RPMI7951 (cell line): Measurements from ENCODE around the gene THAP10. TPM values are rescaled to one million over a fixed set of nuclear protein-coding genes. Genes with fewer than 3 reads are reported as not detected.
"Not testable (repeated sequence)": the region's sequence is repeated elsewhere in the genome, so short reads cannot be mapped to it uniquely, and the experiment has no call there.

Source experiments
- DNase-seq: peaks from one replicate; pipeline ENCODE4 v3.0.0-alpha.2; 2012; ENCODE audit warnings: low read depth
- total RNA-seq: library from RNA; depleted of rRNA; stranded (reverse); fragments of >200 nt; shearing (Covaris generic); gene quantifications from 2 replicates; pipeline ENCODE4 v1.2.3, GENCODE V29; 2014

THAP10 gene
- total RNA-seq, 1 experiment from 2014 or later = 8.4 TPM

DNA sequence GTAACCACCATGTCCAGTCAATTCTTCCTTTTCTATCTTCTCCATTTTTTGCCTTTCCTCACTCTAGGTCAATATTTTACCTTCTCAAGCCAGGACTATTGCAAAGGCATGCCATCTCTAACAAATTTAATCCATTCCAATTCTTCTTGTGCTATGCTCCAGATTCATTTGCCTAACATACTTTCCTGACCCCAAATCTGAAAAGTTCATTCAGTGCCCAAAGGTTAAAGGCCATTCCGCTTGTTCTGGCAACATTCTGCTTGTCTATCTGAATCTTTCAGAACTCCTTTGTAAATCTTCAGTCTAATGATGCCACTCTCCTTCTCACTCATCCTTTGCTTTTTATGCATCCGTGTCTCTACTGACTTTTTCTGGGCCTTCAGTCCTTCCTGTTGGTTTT, 15.6 kb downstream of the THAP10 start:
- no peak for DNase-seq

DNA sequence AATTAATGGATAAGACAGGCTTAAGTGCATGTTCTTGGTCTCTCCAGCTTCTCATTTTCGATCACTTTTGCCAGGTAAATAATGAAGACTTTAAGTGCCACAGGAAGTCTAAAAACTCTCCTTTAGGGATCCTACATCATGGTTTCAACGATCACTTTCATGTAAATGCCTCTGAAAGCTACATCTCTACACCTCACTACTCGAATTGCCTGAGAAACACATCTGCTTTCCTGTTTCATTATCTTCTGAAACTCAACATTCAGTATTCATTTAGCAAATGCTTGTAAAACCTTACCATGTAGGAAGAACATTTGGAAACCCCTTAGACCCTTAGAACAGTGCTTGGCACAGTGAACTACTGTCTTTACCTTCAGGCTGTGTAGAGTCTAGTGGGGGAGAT, 16.2 kb downstream of the THAP10 start:
- no peak for DNase-seq

DNA sequence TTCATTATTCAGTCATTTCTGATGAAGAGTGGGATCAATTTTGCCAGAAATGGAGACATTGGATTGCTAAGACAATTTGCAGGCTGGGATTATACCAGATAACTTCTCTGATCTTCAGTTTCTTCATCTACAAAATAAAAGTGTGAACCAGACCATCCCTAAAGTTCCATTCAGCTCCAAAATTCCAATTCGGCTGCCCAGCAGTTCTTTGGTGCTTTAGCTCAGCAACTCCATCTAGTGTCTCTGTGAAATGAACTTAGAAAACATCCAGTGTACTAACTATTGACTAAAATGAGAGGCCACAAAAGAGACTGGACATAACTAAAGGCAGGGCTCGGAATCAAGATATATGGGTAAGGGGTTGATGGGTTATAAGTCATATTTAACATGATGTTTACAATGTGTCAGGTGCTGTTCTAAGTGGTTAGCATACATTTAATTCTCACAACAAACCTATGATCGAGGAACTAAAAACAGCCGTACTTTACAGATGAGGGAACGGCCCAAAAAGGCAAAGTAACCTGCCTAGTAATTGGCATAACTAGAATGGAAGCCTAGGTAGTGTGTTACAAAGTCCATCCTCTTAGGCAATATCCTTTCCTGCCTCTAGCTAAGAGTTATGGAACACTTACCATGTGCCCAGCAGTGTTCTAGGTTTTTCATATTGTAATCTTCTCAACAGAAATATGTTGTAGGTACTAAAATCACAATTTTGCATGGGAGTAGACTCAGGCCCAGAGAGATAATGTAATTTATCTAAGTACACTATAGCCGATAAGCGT, 17.0 kb downstream of the THAP10 start:
- DNase-seq = peak; percentile 58

DNA sequence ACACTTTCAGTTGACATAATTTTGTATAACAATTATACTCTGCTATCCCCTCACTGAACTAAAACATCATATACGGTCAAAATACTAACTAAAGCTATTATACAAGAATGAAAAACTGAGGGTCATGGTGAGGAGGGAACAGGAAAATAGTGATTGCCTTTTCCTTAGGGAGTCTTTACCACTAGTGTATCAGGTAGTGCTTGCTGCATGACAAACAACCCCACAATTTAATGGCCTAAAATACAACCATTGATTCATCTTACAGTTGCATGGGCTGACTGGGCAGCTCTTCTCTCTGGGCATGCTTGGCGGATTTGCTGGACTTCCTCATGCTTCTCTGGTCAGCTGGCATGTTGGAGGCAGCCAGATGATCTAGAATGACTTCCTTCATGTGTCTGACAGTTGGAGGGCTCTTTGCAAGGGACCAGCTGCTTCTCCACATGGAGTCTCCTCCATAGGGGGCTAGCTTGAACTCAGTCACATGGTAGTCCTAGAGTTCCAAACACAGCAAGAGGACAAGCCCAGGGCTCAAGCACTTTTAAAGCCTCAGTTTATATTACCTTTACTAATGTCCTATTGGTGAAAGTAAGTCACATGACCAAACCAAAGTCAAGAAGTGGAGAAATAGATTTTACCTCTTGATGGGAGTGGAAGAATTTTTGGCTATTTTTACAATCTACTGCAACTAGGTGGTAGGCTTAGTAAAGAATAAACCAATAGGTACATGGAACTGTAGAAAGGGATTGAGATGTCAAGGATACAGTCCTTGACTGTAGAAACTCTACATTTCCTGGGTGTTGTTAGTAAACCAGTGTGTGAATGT, 18.8 kb downstream of the THAP10 start:
- no peak for DNase-seq

DNA sequence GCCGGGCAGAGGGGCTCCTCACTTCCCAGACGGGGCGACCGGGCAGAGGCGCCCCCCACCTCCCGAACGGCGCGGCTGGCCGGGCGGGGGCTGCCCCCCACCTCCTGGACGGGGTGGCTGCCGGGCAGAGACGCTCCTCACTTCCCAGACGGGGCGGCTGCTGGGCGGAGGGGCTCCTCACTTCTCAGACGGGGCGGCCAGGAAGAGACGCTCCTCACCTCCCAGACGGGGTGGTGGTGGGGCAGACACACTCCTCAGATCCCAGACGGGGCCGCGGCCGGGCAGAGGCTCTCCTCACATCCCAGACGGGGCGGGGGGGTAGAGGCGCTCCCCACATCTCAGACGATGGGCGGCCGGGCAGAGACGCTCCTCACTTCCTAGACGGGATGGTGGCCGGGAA, 20.7 kb downstream of the THAP10 start:
- not testable (repeated sequence) for DNase-seq

DNA sequence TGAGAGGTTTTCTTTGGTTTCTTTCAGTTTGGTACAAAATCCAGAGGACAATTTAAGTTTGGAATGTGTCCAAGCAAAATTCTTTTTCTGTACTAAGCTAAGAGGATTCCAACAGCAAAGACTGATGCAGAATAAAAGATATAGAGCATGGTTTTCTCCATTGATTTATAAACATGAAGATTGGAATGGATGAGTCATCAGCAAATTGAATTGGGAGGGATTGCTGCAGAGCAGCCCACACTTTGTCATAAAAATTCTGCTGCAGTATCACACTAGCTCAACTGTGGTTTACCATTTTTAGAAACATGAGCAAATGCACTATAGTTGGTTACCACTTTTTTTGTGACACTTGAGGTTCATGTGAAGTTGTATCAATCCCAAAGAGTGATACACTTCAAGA, 22.2 kb downstream of the THAP10 start:
- peak; percentile 73 for DNase-seq

DNA sequence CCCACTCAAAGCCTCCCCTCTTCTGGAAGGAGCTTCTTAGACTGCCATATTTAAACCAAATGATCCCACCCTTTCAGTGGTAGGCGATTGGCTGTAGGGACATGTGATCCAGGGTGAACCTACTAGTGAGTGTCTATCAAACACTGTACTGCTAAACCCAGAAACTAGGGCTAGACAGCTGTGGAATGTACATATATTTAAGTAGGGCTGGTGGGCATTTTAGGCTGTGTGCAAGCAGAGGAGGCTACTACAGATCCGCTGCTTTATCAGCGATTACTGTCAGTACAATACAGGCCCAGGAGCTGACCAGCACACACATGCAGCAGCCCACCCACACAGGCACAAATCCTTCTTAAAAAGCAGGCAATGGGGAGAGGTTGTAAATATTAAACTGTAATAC, 22.9 kb downstream of the THAP10 start:
- no peak for DNase-seq

DNA sequence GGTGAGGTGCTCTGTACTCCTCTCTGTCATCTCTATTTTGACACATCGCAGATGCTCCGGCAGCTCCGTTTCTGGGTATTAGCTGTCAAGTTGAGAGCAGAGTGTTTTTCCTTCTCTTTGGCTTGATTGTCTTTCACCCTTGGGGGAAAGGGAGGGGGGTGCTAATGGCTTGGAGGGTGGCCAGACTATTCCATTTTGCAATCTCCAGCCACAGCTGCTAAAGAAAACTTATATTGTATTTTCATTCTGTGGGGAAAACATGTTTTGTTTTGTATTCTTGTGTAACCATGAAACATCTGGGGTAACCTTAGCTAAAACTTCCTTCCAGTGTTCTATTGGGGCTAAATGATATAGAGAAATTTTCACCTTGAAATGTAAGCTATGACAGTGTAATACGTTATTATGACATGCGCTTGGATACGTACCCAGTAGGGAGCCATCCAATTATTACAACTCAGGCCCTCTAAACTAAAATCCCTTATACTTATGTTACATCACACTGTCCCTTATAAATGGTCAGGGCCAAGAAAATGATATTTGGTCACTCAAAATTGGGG, 24.2 kb downstream of the THAP10 start:
- peak; percentile 58 for DNase-seq

DNA sequence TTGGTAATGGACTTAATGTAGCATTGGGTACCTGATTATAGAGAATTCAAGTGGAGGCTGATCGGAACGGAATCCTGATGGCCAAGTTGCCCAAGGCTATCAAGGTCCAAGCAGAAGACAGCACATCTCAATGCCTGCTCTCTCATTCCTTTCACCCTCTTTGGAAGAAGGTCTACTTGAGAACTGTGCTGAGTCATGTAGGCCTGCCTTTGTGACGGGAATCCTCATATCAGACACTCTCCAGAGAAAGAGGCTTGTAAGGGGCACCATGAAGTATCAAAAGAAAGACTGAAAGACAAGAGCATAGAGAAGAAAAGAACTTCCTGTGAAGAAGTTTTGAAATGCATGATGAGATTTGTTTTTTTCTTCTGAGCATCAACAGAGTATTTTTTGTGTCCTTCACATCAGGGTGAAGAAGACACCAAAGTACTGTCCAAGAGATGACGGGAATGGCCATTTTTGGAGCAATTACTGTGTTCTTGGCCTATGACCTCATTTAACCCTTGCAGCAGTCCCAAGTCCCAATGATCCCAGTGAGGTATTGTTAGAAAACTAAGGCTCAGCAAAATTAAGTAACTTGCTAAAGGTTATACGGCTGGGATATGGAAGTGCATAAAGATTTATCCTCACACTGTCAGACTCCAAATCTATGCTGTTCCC, 25.1 kb downstream of the THAP10 start:
- no peak for DNase-seq

DNA sequence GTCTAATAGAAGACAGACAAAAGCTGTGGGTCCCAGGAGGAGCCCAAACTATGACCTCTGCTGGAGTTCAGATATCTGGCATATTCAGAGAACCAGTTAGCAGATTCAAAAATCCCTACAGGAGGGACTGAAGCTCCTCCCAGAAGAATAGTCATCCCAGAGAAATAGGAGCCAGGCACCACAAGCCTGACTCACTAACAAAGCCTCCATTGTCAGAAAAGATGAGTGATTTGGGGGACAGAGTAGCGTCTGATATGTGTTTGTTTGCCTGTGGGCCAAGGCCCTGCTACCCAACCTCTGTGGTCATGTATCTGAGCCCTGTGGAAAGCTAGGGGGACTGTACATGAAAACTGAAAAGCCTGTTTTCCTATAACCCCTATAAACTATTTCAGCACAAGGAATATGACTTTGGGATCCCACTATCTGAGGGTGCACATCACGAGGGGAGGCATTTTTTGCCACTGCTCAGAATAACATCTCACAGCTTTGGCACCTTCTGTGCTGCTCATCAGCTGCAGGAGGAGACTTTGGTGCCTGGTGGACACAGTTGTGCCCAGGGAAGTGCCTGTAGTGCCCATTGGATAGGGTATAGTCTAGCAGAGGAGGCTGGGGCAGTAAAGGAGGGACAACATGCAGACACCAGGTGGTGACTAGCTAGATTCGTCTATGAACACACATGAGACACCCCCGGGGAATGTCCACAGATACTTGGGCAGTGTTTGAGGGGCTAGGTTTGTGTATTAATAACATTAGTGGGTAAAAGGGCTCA, 28.6 kb downstream of the THAP10 start:
- peak; percentile 95 for DNase-seq

DNA sequence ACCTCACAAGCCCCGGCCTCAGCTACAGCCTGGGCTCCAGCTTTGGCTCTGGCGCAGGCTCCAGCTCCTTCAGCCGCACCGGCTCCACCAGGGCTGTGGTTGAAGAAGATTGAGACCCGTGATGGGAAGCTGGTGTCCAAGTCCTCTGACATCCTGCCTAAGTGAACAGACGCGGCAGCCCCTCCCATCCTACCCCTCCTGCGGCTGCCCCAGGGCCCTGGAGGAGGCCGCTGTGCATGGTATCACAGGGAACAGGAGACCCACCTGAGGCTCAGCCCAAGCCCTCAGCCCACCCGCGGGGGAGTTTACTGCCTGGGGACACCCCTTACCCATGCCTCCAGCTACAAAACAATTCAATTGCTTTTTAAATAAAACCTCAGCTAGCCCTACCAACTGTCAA, 32.2 kb downstream of the THAP10 start:
- DNase-seq = no peak

DNA sequence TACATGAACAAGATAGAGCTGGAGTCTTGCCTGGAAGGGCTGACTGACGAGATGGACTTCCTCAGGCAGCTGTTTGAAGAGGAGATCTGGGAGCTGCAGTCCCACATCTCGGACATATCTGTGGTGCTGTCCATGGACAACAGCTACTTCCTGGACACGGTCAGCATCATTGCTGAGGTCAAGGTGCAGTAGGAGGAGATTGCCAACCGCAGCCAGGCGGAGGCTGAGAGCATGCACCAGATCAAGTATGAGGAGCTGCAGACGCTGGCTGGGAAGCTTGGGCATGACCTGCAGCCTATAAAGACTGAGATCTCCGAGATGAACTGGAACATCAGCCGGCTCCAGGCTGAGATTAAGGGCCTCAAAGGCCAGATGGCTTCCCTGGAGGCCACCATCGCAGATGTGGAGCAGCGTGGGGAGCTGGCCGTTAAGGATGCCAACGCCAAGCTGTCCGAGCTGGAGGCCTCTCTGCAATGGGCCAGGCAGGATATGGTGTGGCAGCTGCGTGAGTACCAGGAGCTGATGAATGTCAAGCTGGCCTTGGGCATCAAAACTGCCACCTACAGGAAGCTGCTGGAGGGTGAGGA, 32.8 kb downstream of the THAP10 start:
- no peak for DNase-seq

DNA sequence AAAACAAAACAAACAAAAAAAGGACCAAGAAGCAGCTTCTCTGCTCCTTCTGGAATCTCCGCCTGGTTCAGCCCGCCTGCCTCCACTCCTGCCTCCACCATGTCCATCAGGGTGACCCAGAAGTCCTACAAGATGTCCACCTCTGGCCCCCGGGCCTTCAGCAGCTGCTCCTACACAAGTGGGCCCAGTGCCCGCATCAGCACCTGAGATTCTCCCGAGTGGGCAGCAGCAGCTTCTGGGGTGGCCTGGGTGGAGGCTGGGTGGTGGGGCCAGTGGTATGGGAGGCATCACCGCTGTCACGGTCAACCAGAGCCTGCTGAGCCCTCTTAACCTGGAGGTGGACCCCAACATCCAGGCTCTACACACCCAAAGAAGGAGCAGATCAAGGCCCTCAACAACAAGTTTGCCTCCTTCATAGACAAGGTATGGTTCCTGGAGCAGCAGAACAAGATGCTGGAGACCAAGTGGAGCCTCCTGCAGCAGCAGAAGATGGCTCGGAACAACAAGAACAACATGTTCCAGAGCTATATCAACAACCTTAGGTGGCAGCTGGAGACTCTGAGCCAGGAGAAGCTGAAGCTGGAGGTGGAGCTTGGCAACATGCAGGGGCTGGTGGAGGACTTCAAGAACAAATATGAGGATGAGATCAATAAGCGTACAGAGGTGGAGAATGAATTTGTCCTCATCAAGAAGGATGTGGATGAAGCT, 33.5 kb downstream of the THAP10 start:
- DNase-seq = not testable (repeated sequence)

DNA sequence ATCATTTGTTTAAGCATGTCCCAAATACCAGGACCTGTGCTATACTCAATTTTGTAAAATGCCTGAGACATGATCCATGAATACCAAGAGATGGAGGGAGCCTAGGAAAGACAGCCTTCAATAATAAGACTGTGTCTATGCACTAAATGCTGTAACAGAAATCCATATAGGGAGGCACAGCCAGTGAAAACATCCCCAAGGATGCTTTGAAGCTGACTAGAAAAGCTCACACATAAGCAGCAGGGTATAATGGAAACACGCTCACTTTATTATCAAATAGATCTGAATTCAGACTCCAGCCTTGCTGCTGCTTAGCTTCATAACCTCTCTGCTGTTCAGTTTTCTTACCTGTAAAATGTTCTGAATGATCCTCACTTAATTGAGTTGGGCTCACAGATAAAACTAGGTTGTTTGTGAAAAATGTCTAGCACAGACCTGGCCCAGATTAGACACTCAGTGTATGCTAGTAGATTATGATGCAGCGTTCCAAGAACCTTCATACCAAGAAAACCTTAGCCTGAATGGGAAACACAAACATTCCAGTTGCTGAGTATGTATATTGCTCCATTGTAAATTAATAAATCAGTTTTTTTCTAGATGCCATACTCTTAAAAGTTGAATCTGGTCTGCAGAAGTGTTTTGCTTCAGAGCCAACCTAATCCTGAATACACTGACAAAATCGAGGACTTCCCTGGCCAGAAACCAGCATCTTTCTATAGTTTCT, 34.5 kb downstream of the THAP10 start:
- no peak for DNase-seq

DNA sequence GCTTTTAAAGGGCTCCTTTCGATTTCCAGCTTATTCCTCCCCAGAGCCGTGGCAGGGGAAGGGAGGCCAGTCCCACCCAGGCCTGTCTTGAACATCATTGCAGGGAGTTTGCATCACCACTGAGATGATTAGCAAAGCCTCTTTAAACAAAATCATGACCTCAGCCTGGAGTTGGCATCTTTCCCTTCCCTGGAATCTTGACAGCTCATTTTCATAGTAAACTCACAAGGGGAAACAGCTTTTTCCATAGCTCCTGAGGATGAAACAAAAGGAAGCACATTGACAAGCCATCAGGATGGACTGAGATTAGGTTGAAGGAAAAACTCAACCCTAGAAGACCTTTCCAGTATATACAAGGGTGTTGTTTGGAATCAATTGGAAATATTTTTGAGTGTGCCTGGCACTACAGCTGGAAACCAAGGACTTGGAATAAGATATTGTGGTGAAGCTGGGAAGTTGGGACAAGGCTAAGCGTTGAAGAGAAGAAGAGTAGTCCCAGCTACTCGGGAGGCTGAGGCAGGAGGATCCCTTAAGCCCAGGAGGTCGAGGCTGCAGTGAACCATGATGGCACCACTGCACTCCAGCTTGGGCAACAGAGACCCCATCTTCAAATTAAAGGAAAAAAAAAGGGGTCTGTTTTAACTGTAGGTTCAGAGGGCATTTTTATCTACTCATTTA, 35.2 kb downstream of the THAP10 start:
- peak; percentile 96 for DNase-seq

DNA sequence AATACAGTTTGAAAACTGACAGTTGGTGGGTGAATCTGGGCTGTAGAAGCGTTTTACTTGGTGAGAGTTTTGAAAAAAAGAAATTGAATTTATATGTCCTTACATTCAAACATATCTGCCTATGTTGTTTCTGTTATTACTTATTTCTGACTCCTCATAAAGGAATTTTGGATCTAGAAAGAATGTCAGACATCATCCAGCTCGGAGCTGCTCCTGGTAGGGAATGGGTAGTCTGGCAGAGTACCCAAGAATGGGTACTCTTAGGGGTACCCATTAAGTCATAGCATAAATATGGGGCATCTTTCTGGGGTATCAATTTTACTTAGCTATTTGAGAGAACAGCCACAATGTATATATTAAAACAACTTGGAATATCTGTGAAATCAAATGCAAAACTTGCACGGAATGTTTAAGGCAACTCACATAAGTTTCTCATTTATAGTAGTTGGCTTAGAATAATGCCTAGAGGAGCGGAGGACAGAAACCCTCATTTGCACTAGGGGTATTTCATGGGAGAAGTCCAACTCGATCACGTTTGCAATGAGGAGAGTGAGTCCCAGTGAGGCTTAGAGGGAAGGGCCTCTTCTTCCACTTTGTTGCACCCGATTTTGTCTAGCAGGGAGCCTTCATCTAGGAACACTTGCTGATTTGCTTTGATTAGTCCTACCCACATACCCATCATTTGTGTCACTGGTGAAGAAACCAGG, 35.9 kb downstream of the THAP10 start:
- DNase-seq = peak; percentile 20

DNA sequence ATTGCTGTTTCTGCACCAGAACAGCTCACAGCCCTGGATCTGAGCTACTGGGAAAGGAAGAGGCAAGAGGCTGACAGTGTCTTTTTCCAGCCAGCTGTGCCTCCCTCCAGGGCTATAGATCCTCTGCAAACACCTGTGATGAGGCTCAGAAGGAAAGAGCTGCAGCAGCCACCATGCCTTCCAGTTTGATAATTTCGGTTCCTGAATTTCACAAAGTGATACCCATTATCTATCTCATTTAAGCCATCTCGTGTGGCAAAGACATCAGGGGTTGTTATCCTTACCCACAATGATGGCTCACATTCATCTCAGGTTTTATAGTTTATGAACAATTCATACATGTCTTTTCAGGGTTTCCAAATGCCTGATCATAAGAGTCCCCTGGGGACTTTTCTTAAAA, 36.5 kb downstream of the THAP10 start:
- DNase-seq = no peak

DNA sequence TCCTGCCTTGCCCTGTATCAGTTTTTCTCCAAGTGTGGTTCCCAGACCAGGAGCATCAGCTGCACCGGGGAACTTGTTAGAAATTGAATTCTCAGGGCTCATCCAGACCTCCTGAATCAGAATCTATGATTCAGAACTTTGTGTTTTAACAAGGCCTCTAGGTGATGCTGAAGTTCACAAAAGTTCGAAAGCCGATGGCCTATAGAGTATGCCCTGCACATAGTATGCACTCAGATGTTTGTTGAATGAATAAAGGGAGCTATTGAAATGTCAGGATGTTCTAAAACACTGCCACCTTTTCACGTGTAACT, 37.6 kb downstream of the THAP10 start:
- peak; percentile 50 for DNase-seq
